Measurements from ENCODE around the gene LAPTM5.

LAPTM5 gene

GRCh38 chr1:30747033-30748008 lies 10.3 kb downstream of the LAPTM5 start:
- no peak overlapping the region for H3K4me3 ChIP-seq (ENCODE audit: low read depth, low read length)
- no peak for DNase-seq (ENCODE audit: low read depth)

- H3K4me3 ChIP-seq (ENCODE audit: low read depth, low read length), result no peak overlapping the region
- DNase-seq (ENCODE audit: low read depth), result no peak
These were observed 11.2 kb downstream of the LAPTM5 start for GRCh38 chr1:30746212-30747032.

- H3K4me3 ChIP-seq (ENCODE audit: low read depth, low read length), result no peak overlapping the region
- no peak for DNase-seq (ENCODE audit: low read depth)
These were observed 11.8 kb downstream of the LAPTM5 start for GRCh38 chr1:30745834-30746208.

- no peak overlapping the region for H3K4me3 ChIP-seq (ENCODE audit: low read depth, low read length)
These were observed 12.3 kb downstream of the LAPTM5 start for GRCh38 chr1:30745156-30745833.

GRCh38 chr1:30744060-30744756 lies 13.4 kb downstream of the LAPTM5 start:
- no peak overlapping the region for H3K4me3 ChIP-seq (ENCODE audit: low read depth, low read length)
- no peak for DNase-seq (ENCODE audit: low read depth)

More at GRCh38 chr1:30745156-30745833, 12.3 kb downstream of the LAPTM5 start:
- DNase-seq (ENCODE audit: low read depth), result no peak

GRCh38 chr1:30743584-30744059 lies 14.0 kb downstream of the LAPTM5 start:
- H3K4me3 ChIP-seq (ENCODE audit: low read depth, low read length), result no peak overlapping the region
- no peak for DNase-seq (ENCODE audit: low read depth)

- DNase-seq (ENCODE audit: low read depth), result no peak
- H3K4me3 ChIP-seq (ENCODE audit: low read depth, low read length), result no peak overlapping the region
These were observed 14.5 kb downstream of the LAPTM5 start for GRCh38 chr1:30742963-30743559.

- no peak for DNase-seq (ENCODE audit: low read depth)
- H3K4me3 ChIP-seq (ENCODE audit: low read depth, low read length), result no peak overlapping the region
These were observed 15.1 kb downstream of the LAPTM5 start for GRCh38 chr1:30742300-30742962.

- no peak overlapping the region for H3K4me3 ChIP-seq (ENCODE audit: low read depth, low read length)
- no peak for DNase-seq (ENCODE audit: low read depth)
These were observed 16.2 kb downstream of the LAPTM5 start for GRCh38 chr1:30741239-30741894.

GRCh38 chr1:30740251-30741238 lies 17.0 kb downstream of the LAPTM5 start:
- DNase-seq (ENCODE audit: low read depth), result no peak
- no peak overlapping the region for H3K4me3 ChIP-seq (ENCODE audit: low read depth, low read length)

GRCh38 chr1:30739601-30740000 lies 18.0 kb downstream of the LAPTM5 start:
- no peak overlapping the region for H3K4me3 ChIP-seq (ENCODE audit: low read depth, low read length)
- DNase-seq (ENCODE audit: low read depth), result no peak

GRCh38 chr1:30738715-30739559 lies 18.6 kb downstream of the LAPTM5 start:
- no peak for DNase-seq (ENCODE audit: low read depth)
- no peak overlapping the region for H3K4me3 ChIP-seq (ENCODE audit: low read depth, low read length)

GRCh38 chr1:30738040-30738714 lies 19.4 kb downstream of the LAPTM5 start:
- DNase-seq (ENCODE audit: low read depth), result no peak

GRCh38 chr1:30737357-30738039 lies 20.1 kb downstream of the LAPTM5 start:
- no peak for DNase-seq (ENCODE audit: low read depth)
- H3K4me3 ChIP-seq (ENCODE audit: low read depth, low read length), result no peak overlapping the region

More at GRCh38 chr1:30738040-30738714, 19.4 kb downstream of the LAPTM5 start:
- no peak overlapping the region for H3K4me3 ChIP-seq (ENCODE audit: low read depth, low read length)
